Epidermal melanocyte (primary cell): ENCODE results near the gene MOSMO.

Experiments
- DNase-seq: peaks from one replicate; pipeline ENCODE4 v3.0.0; 2011; ENCODE audit warnings: low spot score; ENCODE audit not compliant: insufficient read length

The MOSMO gene

GRCh38 chr16:22007509-22008214, at the start of gene MOSMO:
Gene MOSMO (plus strand): TSS chr16:22008111. CDS start chr16:22008302, 191 bp downstream.
- peak; percentile 65 for DNase-seq

GRCh38 chr16:21959050-21959449, 48.9 kb upstream of the MOSMO start:
- DNase-seq, result no peak

GRCh38 chr16:21962475-21962874, 45.4 kb upstream of the MOSMO start:
- no peak for DNase-seq

GRCh38 chr16:21963887-21964286, 44.0 kb upstream of the MOSMO start:
- no peak for DNase-seq

- no peak for DNase-seq
Observed at GRCh38 chr16:21964353-21964752, 43.6 kb upstream of the MOSMO start.

GRCh38 chr16:21971856-21972255, 36.1 kb upstream of the MOSMO start:
- no peak for DNase-seq

- no peak for DNase-seq
Observed at GRCh38 chr16:21973945-21974344, 34.0 kb upstream of the MOSMO start.

- no peak for DNase-seq
Observed at GRCh38 chr16:21980032-21980431, 27.9 kb upstream of the MOSMO start.

- no peak for DNase-seq
Observed at GRCh38 chr16:21982108-21982507, 25.8 kb upstream of the MOSMO start.

- no peak for DNase-seq
Observed at GRCh38 chr16:21984062-21984461, 23.8 kb upstream of the MOSMO start.

GRCh38 chr16:21985524-21985923, 22.4 kb upstream of the MOSMO start:
- DNase-seq, result no peak

- DNase-seq, result no peak
Observed at GRCh38 chr16:21986692-21987246, 21.1 kb upstream of the MOSMO start.

- DNase-seq, result no peak
Observed at GRCh38 chr16:21987498-21987897, 20.4 kb upstream of the MOSMO start.

GRCh38 chr16:21989133-21989532, 18.8 kb upstream of the MOSMO start:
- DNase-seq, result no peak

- DNase-seq, result no peak
Observed at GRCh38 chr16:21989751-21990150, 18.2 kb upstream of the MOSMO start.

GRCh38 chr16:21990381-21990944, 17.4 kb upstream of the MOSMO start:
- no peak for DNase-seq

GRCh38 chr16:21991621-21992020, 16.3 kb upstream of the MOSMO start:
- no peak for DNase-seq

GRCh38 chr16:21994856-21995465, 12.9 kb upstream of the MOSMO start:
- DNase-seq, result no peak

- DNase-seq, result no peak
Observed at GRCh38 chr16:21996923-21997696, 10.8 kb upstream of the MOSMO start.

GRCh38 chr16:21997697-21998480, 10.0 kb upstream of the MOSMO start:
- DNase-seq, result no peak

GRCh38 chr16:22001591-22001990, 6.3 kb upstream of the MOSMO start:
- no peak for DNase-seq
